Stimulated activated CD4-positive, alpha-beta T cell treated with anti-CD3 and anti-CD28 coated beads, Interleukin-1b, Interleukin-23, amount 100 ng/mL, for 48 hours (primary cell): Measurements from ENCODE around the gene TSPAN2.

Source experiments
- DNase-seq: peaks from one replicate; pipeline ENCODE4 v3.0.0-alpha.2; 2020

Gene TSPAN2

GRCh38 chr1:115073298-115074087, 15.8 kb downstream of the TSPAN2 start:
- DNase-seq = no peak

- DNase-seq = no peak
Measured at GRCh38 chr1:115071012-115071664, 18.2 kb downstream of the TSPAN2 start.

GRCh38 chr1:115069659-115070308, 19.5 kb downstream of the TSPAN2 start:
- DNase-seq = no peak

- DNase-seq = no peak
Measured at GRCh38 chr1:115068826-115069585, 20.3 kb downstream of the TSPAN2 start.

- DNase-seq = no peak
Measured at GRCh38 chr1:115067161-115067859, 22.0 kb downstream of the TSPAN2 start.

GRCh38 chr1:115065021-115065420, 24.3 kb downstream of the TSPAN2 start:
- DNase-seq = no peak

GRCh38 chr1:115064461-115064860, 24.8 kb downstream of the TSPAN2 start:
- DNase-seq = no peak

- DNase-seq = peak; percentile 37
Measured at GRCh38 chr1:115063228-115063901, 25.9 kb downstream of the TSPAN2 start.

- DNase-seq = peak; percentile 85
Measured at GRCh38 chr1:115062542-115063004, 26.7 kb downstream of the TSPAN2 start.

- DNase-seq = no peak
Measured at GRCh38 chr1:115060501-115060900, 28.8 kb downstream of the TSPAN2 start.

- no peak for DNase-seq
Measured at GRCh38 chr1:115059316-115059715, 30.0 kb downstream of the TSPAN2 start.

- no peak for DNase-seq
Measured at GRCh38 chr1:115057661-115058254, 31.5 kb downstream of the TSPAN2 start.

GRCh38 chr1:115056395-115056798, 32.9 kb downstream of the TSPAN2 start:
- DNase-seq = no peak

- peak; percentile 56 for DNase-seq
Measured at GRCh38 chr1:115052454-115053083, 36.7 kb downstream of the TSPAN2 start.

- DNase-seq = no peak
Measured at GRCh38 chr1:115051850-115052249, 37.5 kb downstream of the TSPAN2 start.

- DNase-seq = no peak
Measured at GRCh38 chr1:115046751-115047150, 42.6 kb downstream of the TSPAN2 start.

- no peak for DNase-seq
Measured at GRCh38 chr1:115041654-115042053, 47.6 kb downstream of the TSPAN2 start.

- no peak for DNase-seq
Measured at GRCh38 chr1:115040501-115040900, 48.8 kb downstream of the TSPAN2 start.

- DNase-seq = no peak
Measured at GRCh38 chr1:115036814-115037507, 52.3 kb downstream of the TSPAN2 start.

GRCh38 chr1:115035652-115036051, 53.7 kb downstream of the TSPAN2 start:
- DNase-seq = no peak
